NB4 (cell line): Measurements from ENCODE around the gene GLI3.

Experiments
- CTCF ChIP-seq: IDR thresholded peaks from one replicate; pipeline ENCODE4 v1.5.1; 2012; ENCODE audit warnings: low read depth, low read length
- MAX ChIP-seq: IDR thresholded peaks from 2 replicates; pipeline ENCODE4 v1.6.1; 2011; ENCODE audit warnings: low read depth, low read length
- MYC ChIP-seq: IDR thresholded peaks from 2 replicates; pipeline ENCODE4 v1.6.1; 2011; ENCODE audit warnings: low read depth, low read length
- POLR2A ChIP-seq: IDR thresholded peaks from 2 replicates; pipeline ENCODE4 v1.6.1; 2011; ENCODE audit warnings: mild to moderate bottlenecking; ENCODE audit not compliant: insufficient read length; ENCODE audit errors: extremely low read depth

- TF ChIP-seq CTCF: no peak
- no peak for TF ChIP-seq POLR2A
- no peak for TF ChIP-seq MAX
- no peak for TF ChIP-seq MYC
Measured at GRCh38 chr7:41977661-41978060, 259.3 kb downstream of the GLI3 start.
